HUDEP-2 (cell line): ENCODE data around the gene SLIT3.

ENCODE experiments used
- DNase-seq, 76 experiments: peaks; one replicate each; lab custom pipeline; 2025; ENCODE audit not compliant: unreplicated experiment in 76 of 76; lab: John Stamatoyannopoulos, UW

Gene SLIT3

GRCh38 chr5:168946363-168946762, 354.6 kb downstream of the SLIT3 start:
- DNase-seq, result no peak

- no peak for DNase-seq
These were observed 356.9 kb downstream of the SLIT3 start for GRCh38 chr5:168944004-168944403.

GRCh38 chr5:168943091-168943884, 357.7 kb downstream of the SLIT3 start:
- no peak for DNase-seq

GRCh38 chr5:168941901-168942300, 359.0 kb downstream of the SLIT3 start:
- DNase-seq, result no peak

- no peak for DNase-seq
These were observed 360.2 kb downstream of the SLIT3 start for GRCh38 chr5:168940712-168941111.

- DNase-seq, result no peak
These were observed 360.9 kb downstream of the SLIT3 start for GRCh38 chr5:168939887-168940544.

GRCh38 chr5:168939156-168939800, 361.7 kb downstream of the SLIT3 start:
- no peak for DNase-seq

GRCh38 chr5:168936511-168936910, 364.4 kb downstream of the SLIT3 start:
- no peak for DNase-seq

- DNase-seq, result no peak
These were observed 365.8 kb downstream of the SLIT3 start for GRCh38 chr5:168935183-168935582.

GRCh38 chr5:168934169-168934568, 366.8 kb downstream of the SLIT3 start:
- DNase-seq, result no peak

GRCh38 chr5:168932400-168933189, 368.3 kb downstream of the SLIT3 start:
- no peak for DNase-seq

GRCh38 chr5:168931638-168932345, 369.1 kb downstream of the SLIT3 start:
- DNase-seq, result no peak

- DNase-seq, result no peak
These were observed 371.3 kb downstream of the SLIT3 start for GRCh38 chr5:168929656-168930055.

- DNase-seq, result no peak
These were observed 375.8 kb downstream of the SLIT3 start for GRCh38 chr5:168925160-168925559.

- DNase-seq, result no peak
These were observed 379.6 kb downstream of the SLIT3 start for GRCh38 chr5:168921147-168921866.

GRCh38 chr5:168920019-168920810, 380.7 kb downstream of the SLIT3 start:
- no peak for DNase-seq

- DNase-seq, result no peak
These were observed 382.9 kb downstream of the SLIT3 start for GRCh38 chr5:168917947-168918600.

- DNase-seq, result no peak
These were observed 384.1 kb downstream of the SLIT3 start for GRCh38 chr5:168916852-168917251.
